NCI-H2081 treated with DMSO at 0.1 percent for 48 hours (cell line): ENCODE results near the gene CSTF1.
"Not testable (repeated sequence)": the region's sequence is repeated elsewhere in the genome, so short reads cannot be mapped to it uniquely, and the experiment has no call there.

Experiments used
- DNase-seq: peaks from one replicate; lab custom pipeline; 2025; lab: John Stamatoyannopoulos, UW

The CSTF1 gene

GRCh38 chr20:56369179-56369578 lies 23.3 kb upstream of the CSTF1 start:
- DNase-seq = no peak

DNA sequence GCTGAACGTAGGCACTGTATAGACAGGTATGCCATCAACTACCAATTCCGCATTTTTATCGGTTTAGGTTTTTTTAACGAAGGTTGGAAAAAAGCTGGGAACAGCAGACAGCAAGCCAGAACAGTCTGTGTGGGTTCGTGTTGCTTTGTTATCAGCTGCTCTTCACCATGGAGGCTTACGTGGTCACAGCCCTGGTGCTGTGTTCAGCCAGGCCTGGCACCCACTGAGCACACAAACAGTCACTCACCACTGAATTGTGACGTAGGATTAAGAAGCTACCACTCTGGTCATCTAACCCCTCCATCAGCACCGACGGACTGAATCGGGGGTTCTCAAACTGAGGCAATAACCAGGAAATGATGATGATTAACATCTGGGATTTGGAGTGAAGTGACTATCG lies 20.5 kb upstream of the CSTF1 start:
- DNase-seq = no peak

DNA sequence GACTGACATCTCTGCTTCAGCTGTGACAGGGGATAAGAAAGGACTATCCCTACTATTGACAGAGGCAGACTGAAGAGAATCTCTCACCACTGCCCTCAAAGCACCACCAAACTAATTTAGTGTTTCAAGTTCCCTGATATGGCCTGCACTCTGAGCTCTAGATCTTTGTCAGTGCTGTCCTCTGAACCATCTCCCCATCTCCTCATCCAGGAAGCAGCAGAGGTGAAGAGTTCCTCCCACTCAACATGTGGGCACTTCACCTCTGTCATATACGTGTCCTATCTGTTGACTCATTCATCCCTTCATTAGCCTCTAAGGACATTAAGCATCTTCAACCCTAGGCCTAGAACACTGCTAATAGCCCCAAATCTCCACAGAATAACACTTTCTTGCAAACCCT lies 19.6 kb upstream of the CSTF1 start:
- no peak for DNase-seq

- DNase-seq = no peak
These were observed 18.5 kb upstream of the CSTF1 start for GRCh38 chr20:56373942-56374341.

DNA sequence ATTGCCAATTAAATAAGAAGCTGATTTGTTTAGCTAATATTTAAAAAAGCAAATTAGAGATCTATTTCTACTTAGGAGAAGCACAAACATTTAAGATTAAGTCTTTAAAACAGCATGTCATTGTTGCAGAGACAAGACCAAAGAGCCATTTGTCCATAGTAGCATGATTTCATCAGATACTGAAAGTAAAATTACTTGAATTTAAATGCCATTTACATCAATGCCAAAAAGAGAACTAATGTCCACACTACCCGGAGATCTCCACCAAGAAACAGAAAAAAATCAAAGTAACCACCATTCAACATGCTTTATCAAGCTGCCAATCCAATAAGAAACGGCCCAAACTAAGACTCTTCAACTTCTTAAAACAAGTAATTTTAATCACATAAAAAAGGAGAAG lies 16.1 kb upstream of the CSTF1 start:
- DNase-seq = no peak

DNA sequence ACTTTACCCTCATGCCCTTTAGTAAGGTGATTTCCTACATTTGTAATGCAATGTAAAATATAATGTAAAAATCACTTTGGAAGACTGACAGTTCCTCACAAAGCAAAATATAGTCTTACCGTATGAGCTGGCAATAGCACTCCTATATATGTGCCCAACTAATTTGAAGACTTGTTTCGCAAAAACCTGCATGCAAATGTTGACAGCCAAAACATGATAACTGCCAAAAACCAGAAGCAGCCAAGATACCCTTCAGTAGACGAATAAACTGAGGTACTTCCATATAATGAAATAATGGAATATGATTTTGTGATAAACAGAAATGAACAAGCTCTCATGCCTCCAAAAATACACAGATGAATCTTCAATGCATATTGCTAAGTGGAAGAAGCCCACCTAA lies 14.1 kb upstream of the CSTF1 start:
- no peak for DNase-seq

GRCh38 chr20:56380375-56380774 lies 12.1 kb upstream of the CSTF1 start:
- no peak for DNase-seq

DNA sequence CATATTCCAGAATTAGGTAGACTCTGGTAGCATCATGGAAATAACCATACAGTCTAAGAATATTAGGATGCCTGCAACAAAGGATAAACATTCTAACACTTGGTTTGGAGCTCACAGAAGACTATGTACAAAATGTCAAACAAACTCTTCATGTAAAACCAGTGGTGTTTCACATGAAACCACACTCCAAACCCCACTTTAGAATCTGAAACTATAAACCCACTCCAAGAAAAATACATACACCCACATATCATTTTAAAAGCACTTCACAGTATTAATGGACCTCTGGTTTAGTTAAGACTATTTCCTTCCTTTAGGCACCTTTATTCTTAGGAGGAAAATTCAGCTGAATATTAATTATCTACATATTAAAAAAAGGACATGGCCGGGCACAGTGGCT lies 10.9 kb upstream of the CSTF1 start:
- DNase-seq = no peak

- DNase-seq = no peak
These were observed 9.7 kb upstream of the CSTF1 start for GRCh38 chr20:56382696-56383095.

GRCh38 chr20:56383334-56383733 lies 9.1 kb upstream of the CSTF1 start:
- DNase-seq = no peak

DNA sequence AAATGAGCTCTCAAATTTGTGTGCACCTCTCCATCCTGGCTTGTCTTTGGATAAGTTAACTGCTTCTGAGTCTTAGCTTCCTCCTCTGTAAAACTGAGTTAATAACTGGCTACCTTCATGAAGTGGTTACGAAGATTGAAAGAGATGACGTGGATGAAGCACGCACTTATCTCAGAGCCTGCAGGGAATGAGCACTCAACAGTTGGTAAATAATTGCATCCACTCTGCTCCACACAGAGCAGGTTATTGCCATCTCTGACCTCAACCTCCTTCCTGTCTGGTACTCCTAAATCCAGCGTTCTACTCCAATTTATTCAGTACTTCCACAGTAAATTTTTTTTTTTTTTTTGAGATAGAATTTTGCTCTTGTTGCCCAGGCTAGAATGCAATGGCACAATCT lies 7.3 kb upstream of the CSTF1 start:
- no peak for DNase-seq

DNA sequence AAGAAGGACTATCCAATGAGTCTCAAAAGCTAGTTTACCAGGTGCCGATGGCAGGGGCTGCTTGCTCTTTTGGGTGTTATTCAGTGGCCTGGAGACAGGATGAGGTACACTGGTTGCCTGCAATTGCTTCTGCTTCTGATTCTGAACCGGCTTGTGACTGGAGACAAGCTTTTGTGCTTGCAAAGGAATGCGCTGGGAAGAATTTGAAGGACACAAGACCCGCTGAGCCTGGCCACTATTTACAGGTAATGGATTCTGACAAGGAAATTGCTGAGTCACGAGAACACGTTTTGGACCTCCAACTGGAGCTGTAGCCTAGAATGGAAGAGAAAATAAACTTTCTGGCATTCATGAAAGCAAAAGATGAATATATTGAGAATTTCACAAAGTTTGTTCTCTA lies 6.2 kb upstream of the CSTF1 start:
- no peak for DNase-seq

- no peak for DNase-seq
These were observed 3.6 kb upstream of the CSTF1 start for GRCh38 chr20:56388882-56389281.

DNA sequence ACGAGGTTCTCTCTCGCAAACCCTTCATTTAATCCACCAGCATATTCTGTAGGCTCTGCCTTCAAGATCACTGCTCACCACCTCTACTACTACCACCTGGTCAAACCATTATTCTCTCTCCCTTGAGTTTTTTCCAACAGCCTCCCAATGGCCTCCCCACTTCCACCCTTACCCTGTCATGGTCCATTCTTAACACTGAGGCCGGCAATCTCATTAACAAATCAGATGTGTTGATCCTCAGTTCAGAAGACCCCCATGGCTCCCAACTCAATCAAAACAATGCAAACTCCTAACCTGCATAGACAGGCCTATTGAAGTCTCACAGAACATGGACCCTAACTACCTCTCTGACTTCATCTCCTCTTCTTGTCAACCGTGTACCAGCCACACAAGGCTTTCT lies 2.6 kb upstream of the CSTF1 start:
- DNase-seq = no peak

GRCh38 chr20:56390396-56390795 lies 2.0 kb upstream of the CSTF1 start:
- DNase-seq = not testable (repeated sequence)

GRCh38 chr20:56391037-56391436 lies 1.4 kb upstream of the CSTF1 start:
- DNase-seq = no peak

DNA sequence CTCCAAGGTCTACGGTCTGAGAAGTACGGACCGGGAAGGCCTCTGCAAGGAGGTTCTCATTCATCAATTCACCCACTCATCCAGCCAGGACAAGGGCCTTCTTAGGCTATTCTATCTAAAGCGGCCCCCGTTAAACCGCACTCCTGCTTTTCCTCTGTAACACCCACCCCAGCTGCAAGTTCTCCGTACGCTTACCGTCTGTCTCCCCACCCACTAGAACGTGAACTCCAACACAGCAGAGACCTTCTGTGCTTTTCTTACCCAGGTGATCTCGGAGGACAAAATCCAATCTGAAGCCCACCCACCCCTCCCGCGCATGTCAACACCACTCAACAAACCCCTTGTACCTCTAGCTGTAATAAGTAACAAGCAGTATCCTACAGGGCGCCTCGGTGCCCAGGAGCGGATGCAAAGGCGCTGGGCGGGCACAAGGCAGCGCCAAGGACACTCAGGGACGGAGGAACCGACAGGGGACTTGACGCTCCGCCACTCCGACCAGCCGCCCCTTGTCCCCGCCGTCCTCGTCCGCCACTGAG lies 781 bp upstream of the CSTF1 start:
- DNase-seq = no peak

- DNase-seq = no peak
These were observed 537 bp downstream of the CSTF1 start for GRCh38 chr20:56392881-56393482.

DNA sequence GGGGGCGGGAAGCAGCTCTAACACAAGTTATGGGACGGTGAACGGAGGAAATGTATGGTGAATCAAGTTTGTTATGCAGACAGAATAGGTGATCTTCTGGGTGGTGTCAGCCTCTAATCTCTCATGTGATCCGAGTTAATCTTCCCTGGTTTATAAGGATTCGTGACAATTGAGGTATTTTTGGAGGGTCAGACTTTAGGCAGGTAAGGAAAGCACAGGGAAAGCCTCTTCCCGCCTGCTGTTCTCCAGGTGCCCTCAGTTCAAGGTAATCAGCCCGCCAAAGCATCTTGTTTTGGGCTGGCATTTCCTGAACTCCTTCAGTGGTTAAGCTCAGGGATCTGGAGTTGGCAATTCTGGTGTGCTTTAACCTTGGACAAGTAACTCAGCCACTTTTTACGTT lies 1.2 kb downstream of the CSTF1 start:
- no peak for DNase-seq

GRCh38 chr20:56395166-56395565 lies 2.7 kb downstream of the CSTF1 start:
- no peak for DNase-seq

GRCh38 chr20:56400001-56400640 lies 7.7 kb downstream of the CSTF1 start:
- no peak for DNase-seq

GRCh38 chr20:56403465-56403864 lies 11.0 kb downstream of the CSTF1 start:
- DNase-seq = no peak

DNA sequence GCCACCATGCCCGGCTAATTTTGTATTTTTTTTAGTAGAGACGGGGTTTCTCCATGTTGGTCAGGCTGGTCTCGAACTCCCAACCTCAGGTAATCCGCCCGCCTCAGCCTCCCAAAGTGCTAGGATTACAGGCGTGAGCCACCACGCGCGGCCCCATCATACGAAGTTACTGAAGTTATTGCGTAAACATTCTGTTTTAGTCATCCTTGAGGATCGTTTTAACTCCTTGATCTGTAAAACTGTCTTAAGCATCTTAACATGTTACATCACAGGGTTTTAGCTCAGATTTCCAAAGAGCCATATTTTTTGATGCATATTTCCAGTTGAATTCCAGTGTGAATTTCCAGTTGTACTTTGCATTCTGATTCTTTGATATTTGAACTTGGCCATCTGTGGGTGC lies 12.9 kb downstream of the CSTF1 start:
- not testable (repeated sequence) for DNase-seq

- DNase-seq = no peak
These were observed 14.5 kb downstream of the CSTF1 start for GRCh38 chr20:56406910-56407309.
